HCT116 (cell line): ENCODE data around the gene CEP19. TPM values are rescaled to one million over a fixed set of nuclear protein-coding genes. Genes with fewer than 3 reads are reported as not detected.

Source experiments
- ATAC-seq: fragments of 200-7000 bp; cut with Tn5 transposase; 2 replicates; pipeline ENCODE4 v1.9.1; 2020; ENCODE audit warnings: mild to moderate bottlenecking, moderate library complexity
- BruUV-seq: library from RNA; stranded (reverse); fragments of 400-500 nt; replicated peaks from 2 replicates; lab custom pipeline; 2021; lab: Mats Ljungman, UMichigan
- CTCF ChIA-PET: fragments of 300-600 bp; sonication (Branson Sonifier 250); formaldehyde crosslinking; loops from one replicate; lab custom pipeline; 2021; ENCODE audit warnings: antibody characterized with exemption; lab: Charles Lee
- POLR2A ChIA-PET: fragments of 300-600, 350-600 bp; sonication (Branson Sonifier 250); formaldehyde crosslinking; loops from one replicate; lab custom pipeline; 2021; ENCODE audit warnings: antibody characterized with exemption; lab: Charles Lee
- RAD21 ChIA-PET, 2 experiments: fragments of 300-600 bp; sonication (Branson Sonifier 250); formaldehyde crosslinking; loops; one replicate each; lab custom pipeline; 2023; ENCODE audit warnings: low total read pairs in 2 of 2; ENCODE audit not compliant: uncharacterized antibody in 2 of 2, unreplicated experiment in 2 of 2, low non-redundant PET in 1 of 2; lab: Charles Lee
- DNase-seq: peaks from one replicate; pipeline ENCODE4 v3.0.0-alpha.2; 2010; ENCODE audit warnings: low read depth, low spot score
- H2AFZ ChIP-seq: fragments of 200-600 bp; shearing (Covaris generic), sonication (generic); 2 replicates; pipeline ENCODE4 v1.6.1; 2017; ENCODE audit warnings: low read depth, mixed run types, mixed read lengths, antibody characterized with exemption, low read length; ENCODE audit not compliant: poor library complexity, severe bottlenecking
- H3K27ac ChIP-seq: 2 replicates; pipeline ENCODE4 v1.5.1; 2012; ENCODE audit warnings: low read depth, low read length
- H3K27me3 ChIP-seq: fragments of 200-600 bp; sonication (generic); 2 replicates; pipeline ENCODE4 v1.6.1; 2016; ENCODE audit warnings: mixed run types, low read length, mixed read lengths; ENCODE audit not compliant: insufficient read depth
- H3K36me3 ChIP-seq, 2 experiments: fragments of 200-500 bp in 1 of 2; fragments of 200-600 bp in 1 of 2; sonication (Bioruptor generic) in 1 of 2; sonication (generic) in 1 of 2; 2 replicates each; pipeline versions ENCODE4 v1.5.1 to v1.6.1; 2014 to 2016; ENCODE audit warnings: low read length in 2 of 2, inconsistent platforms in 1 of 2, mixed read lengths in 1 of 2, mixed run types in 1 of 2; ENCODE audit not compliant: insufficient read depth in 2 of 2, control insufficient read depth in 1 of 2
- H3K4me1 ChIP-seq, 2 experiments: fragments of 200-600 bp in 1 of 2; sonication (generic) in 1 of 2; 2 replicates each; pipeline versions ENCODE4 v1.5.1 to v1.6.1; 2012 to 2017; ENCODE audit warnings: low read length in 2 of 2, inconsistent platforms in 1 of 2, mild to moderate bottlenecking in 1 of 2, mixed read lengths in 1 of 2, mixed run types in 1 of 2, moderate library complexity in 1 of 2; ENCODE audit not compliant: insufficient read depth in 2 of 2, control insufficient read depth in 1 of 2
- H3K4me2 ChIP-seq: fragments of 200-600 bp; sonication (generic); 2 replicates; pipeline ENCODE4 v1.6.1; 2017; ENCODE audit warnings: mixed run types, low read length, mixed read lengths
- H3K4me3 ChIP-seq, 2 experiments: fragments of 200-600 bp in 1 of 2; sonication (generic) in 1 of 2; replicated peaks in 1 of 2; 2 replicates each; pipeline ENCODE4 v1.5.1; 2011 to 2016; ENCODE audit warnings: low read length in 2 of 2, control low read depth in 1 of 2, low read depth in 1 of 2, mild to moderate bottlenecking in 1 of 2, mixed read lengths in 1 of 2, mixed run types in 1 of 2
- H3K79me2 ChIP-seq: fragments of 200-600 bp; sonication (generic); 2 replicates; pipeline ENCODE4 v1.6.1; 2017; ENCODE audit warnings: mild to moderate bottlenecking, mixed run types, low read length, moderate library complexity, mixed read lengths; ENCODE audit not compliant: insufficient read depth
- H3K9ac ChIP-seq: fragments of 200-600 bp; sonication (generic); 2 replicates; pipeline ENCODE4 v1.6.1; 2016; ENCODE audit warnings: low read length, mixed read lengths
- H3K9me2 ChIP-seq: fragments of 200-600 bp; sonication (generic), shearing (Covaris generic); 2 replicates; pipeline ENCODE4 v1.6.1; 2017; ENCODE audit warnings: mixed run types, mild to moderate bottlenecking, moderate library complexity; ENCODE audit not compliant: insufficient read depth
- H3K9me3 ChIP-seq, 2 experiments: fragments of 200-500 bp in 1 of 2; fragments of 200-600 bp in 1 of 2; sonication (Bioruptor generic) in 1 of 2; sonication (generic) in 1 of 2; 2 replicates each; pipeline ENCODE4 v1.6.1; 2014 to 2017; ENCODE audit warnings: low read length in 2 of 2, mixed read lengths in 2 of 2, inconsistent platforms in 1 of 2, low read depth in 1 of 2, mild to moderate bottlenecking in 1 of 2, mixed run types in 1 of 2, moderate library complexity in 1 of 2; ENCODE audit not compliant: control insufficient read depth in 1 of 2, insufficient read depth in 1 of 2
- H4K20me1 ChIP-seq: fragments of 200-600 bp; sonication (generic), shearing (Covaris generic); 2 replicates; pipeline ENCODE4 v1.6.1; 2017; ENCODE audit warnings: mixed run types, mild to moderate bottlenecking, moderate library complexity; ENCODE audit not compliant: insufficient read depth
- CTCF ChIP-seq, 3 experiments: fragments of 200-600 bp in 1 of 3; sonication (generic) in 1 of 3; IDR thresholded peaks in 2 of 3; conservative IDR thresholded peaks in 1 of 3; 2 replicates each; pipeline ENCODE4 v1.5.1; 2012 to 2017; ENCODE audit warnings: low read depth in 2 of 3, low read length in 2 of 3, antibody characterized with exemption in 1 of 3, borderline replicate concordance in 1 of 3, control low read depth in 1 of 3, mild to moderate bottlenecking in 1 of 3, mixed read lengths in 1 of 3, mixed run types in 1 of 3, moderate library complexity in 1 of 3; ENCODE audit not compliant: insufficient read depth in 1 of 3
- EGR1 ChIP-seq: IDR thresholded peaks from 2 replicates; pipeline ENCODE4 v1.6.1; 2012; ENCODE audit warnings: low read depth
- EZH2phosphoT487 ChIP-seq: fragments of 200-600 bp; IDR thresholded peaks from 2 replicates; pipeline ENCODE4 v1.6.1; 2018; ENCODE audit warnings: antibody characterized with exemption, borderline replicate concordance
- FOSL1 ChIP-seq: IDR thresholded peaks from 2 replicates; pipeline ENCODE4 v1.6.1; 2012; ENCODE audit warnings: low read depth
- JUND ChIP-seq: IDR thresholded peaks from 2 replicates; pipeline ENCODE4 v1.6.1; 2012
- SIN3A ChIP-seq: IDR thresholded peaks from 2 replicates; pipeline ENCODE4 v1.6.1; 2012; ENCODE audit warnings: low read depth
- SP1 ChIP-seq: IDR thresholded peaks from 2 replicates; pipeline ENCODE4 v1.6.1; 2012; ENCODE audit warnings: low read depth
- ZBTB33 ChIP-seq: IDR thresholded peaks from 2 replicates; pipeline ENCODE4 v1.6.1; 2011; ENCODE audit warnings: mild to moderate bottlenecking, low read length, moderate library complexity; ENCODE audit not compliant: insufficient replicate concordance; ENCODE audit errors: extremely low read depth
- ZFX ChIP-seq: fragments of 450-650 bp; IDR thresholded peaks from 2 replicates; pipeline ENCODE4 v1.6.1; 2017
- ZNF274 ChIP-seq: fragments of 200-500 bp; sonication (Bioruptor generic); IDR thresholded peaks from 2 replicates; pipeline ENCODE4 v1.6.1; 2014; ENCODE audit warnings: mild to moderate bottlenecking, low read depth, low read length, inconsistent platforms
- intact Hi-C: fragments of 100-400 bp; cut with micrococcal nuclease; formaldehyde crosslinking; loops from 2 replicates; pipeline ENCODE4 v1.10.0; 2022
- total RNA-seq: library from RNA; stranded (reverse); gene quantifications from one replicate; pipeline ENCODE4 v1.2.1, GENCODE V29; 2021; ENCODE audit not compliant: unreplicated experiment

Gene CEP19
- total RNA-seq, 1 experiment from 2014 or later = 2.7 TPM

- H2AFZ ChIP-seq = no peak overlapping the region
- H3K27me3 ChIP-seq = no peaks in the 10 kb centered on the region
- POLR2A ChIA-PET = interaction anchor here (0.7 to 1.3 kb wide), 3 partner anchors 25 to 197 kb away, joined by 3 to 5 read pairs (median 5); partner anchors contain the start of genes CEP19 and PIGX
- CTCF ChIA-PET = no interaction called here
- TF ChIP-seq SIN3A (no peak), ZFX (no peak), EZH2phosphoT487 (no peak), CTCF (IDR thresholded peaks at IDR 0.05 in 2 of 3, conservative IDR thresholded peaks at IDR 0.05 in 1 of 3; ENCODE audit: borderline replicate concordance in 1 of 3, insufficient read depth in 1 of 3, low read depth in 2 of 3, low read length in 2 of 3) (no peak), ZBTB33 (no peak), JUND (no peak), FOSL1 (no peak; the same call in 1 of the 2 replicates), SP1 (no peak), EGR1 (no peak), ZNF274 (no peak)
- no peaks in the 10 kb centered on the region for H3K9me2 ChIP-seq
- H3K9me3 ChIP-seq = no peaks in the 10 kb centered on the region
- no peak for DNase-seq
- RAD21 ChIA-PET = interaction anchor here in 1 of 2 experiments (0.6 kb wide), 1 partner anchor 136 kb away, joined by 6 read pairs; no protein-coding TSS in a partner anchor
- peak overlapping the region; percentile 87 for H3K4me2 ChIP-seq
- H3K79me2 ChIP-seq = peaks cover 59% of the 10 kb centered on the region
- H3K27ac ChIP-seq = peak overlapping the region; percentile 87
- peak overlapping the region; percentile 97 for H3K9ac ChIP-seq
- no TSS peak for BruUV-seq
- peaks cover 6% of the 10 kb centered on the region; the same call in 1 of the 2 replicates for H4K20me1 ChIP-seq
- peak overlapping the region; percentile 62 to 100 for H3K4me3 ChIP-seq
- peaks cover 3 to 11% of the 10 kb centered on the region in 2 experiments; a peak in 3 of 4 replicates for H3K4me1 ChIP-seq
- no peaks in the 10 kb centered on the region for H3K36me3 ChIP-seq
- intact Hi-C loops = no loop called here
- no peak; the same call in 1 of the 2 replicates for ATAC-seq
These were observed 28.6 kb upstream of the CEP19 start for GRCh38 chr3:196740481-196741248.
